SH-SY5Y (cell line): ENCODE results near the gene NR3C2.

ENCODE experiments used
- GATA2 ChIP-seq: IDR thresholded peaks from 2 replicates; pipeline ENCODE4 v1.6.1; 2011; ENCODE audit warnings: mild to moderate bottlenecking, low read depth, low read length
- GATA3 ChIP-seq: IDR thresholded peaks from 2 replicates; pipeline ENCODE4 v1.6.1; 2011; ENCODE audit warnings: low read depth, mild to moderate bottlenecking, low read length, moderate library complexity

- TF ChIP-seq GATA2 (no peak), GATA3 (no peak)
Measured at GRCh38 chr4:148453833-148454232, 11.6 kb upstream of the NR3C2 start.
